Mesenteric fat pad (tissue), 1 donor: ENCODE data around the gene ABCC5. TPM values are rescaled to one million over a fixed set of nuclear protein-coding genes. Genes with fewer than 3 reads are reported as not detected.
"Not testable (repeated sequence)": the region's sequence is repeated elsewhere in the genome, so short reads cannot be mapped to it uniquely, and the experiment has no call there.

Experiments used
- DNase-seq: peaks from one replicate; pipeline ENCODE4 v3.0.0-alpha.2; 2020; ENCODE audit warnings: low spot score
- microRNA-seq: library from miRNA; unstranded; fragments of <30 nt; microRNA quantifications from one replicate; pipeline ENCODE4 v1.2.0, GENCODE V29; 2020; ENCODE audit warnings: borderline number of aligned reads
- total RNA-seq: library from RNA; stranded (reverse); fragmentation: NEBNext Ultra II Directional; extraction: Animal tissue kit (Norgen Biotek cat#: 25700); gene quantifications from one replicate; pipeline ENCODE4 v1.2.1, GENCODE V29; 2021
- donor health status: DM: yes; HTN: yes; CAD: no.

Gene ABCC5
- total RNA-seq, 1 donor from 2014 or later = 24.2 TPM

- no peak for DNase-seq
Observed at GRCh38 chr3:183896184-183896583, 121.5 kb downstream of the ABCC5 start.

GRCh38 chr3:183895774-183896173 lies 121.9 kb downstream of the ABCC5 start:
- DNase-seq = no peak

- no peak for DNase-seq
Observed at GRCh38 chr3:183895296-183895695, 122.4 kb downstream of the ABCC5 start.

- no peak for DNase-seq
Observed at GRCh38 chr3:183892610-183893214, 125.0 kb downstream of the ABCC5 start.

- no peak for DNase-seq
Observed at GRCh38 chr3:183885766-183886165, 131.9 kb downstream of the ABCC5 start.

- peak; percentile 99 for DNase-seq
Observed at GRCh38 chr3:183884427-183885296, 133.0 kb downstream of the ABCC5 start, which contains the start of gene PARL. Gene PARL, minus strand, starts transcription at chr3:183884880. Its CDS starts 34 bp downstream, at chr3:183884846.

- no peak for DNase-seq
Observed at GRCh38 chr3:183884097-183884426, 133.6 kb downstream of the ABCC5 start.

- DNase-seq = no peak
Observed at GRCh38 chr3:183883291-183884096, 134.2 kb downstream of the ABCC5 start.

- DNase-seq = no peak
Observed at GRCh38 chr3:183880121-183880520, 137.6 kb downstream of the ABCC5 start.

- DNase-seq = no peak
Observed at GRCh38 chr3:183879243-183879642, 138.4 kb downstream of the ABCC5 start.

GRCh38 chr3:183878071-183878470 lies 139.6 kb downstream of the ABCC5 start:
- no peak for DNase-seq

GRCh38 chr3:183877227-183877626 lies 140.5 kb downstream of the ABCC5 start:
- DNase-seq = not testable (repeated sequence)

- no peak for DNase-seq
Observed at GRCh38 chr3:183875411-183875810, 142.3 kb downstream of the ABCC5 start.

GRCh38 chr3:183873914-183874313 lies 143.8 kb downstream of the ABCC5 start:
- no peak for DNase-seq

GRCh38 chr3:183871541-183871940 lies 146.1 kb downstream of the ABCC5 start:
- no peak for DNase-seq

GRCh38 chr3:183870563-183870962 lies 147.1 kb downstream of the ABCC5 start:
- no peak for DNase-seq

Small RNA genes within 50 kb of the gene (microRNA-seq; reads per million reads assigned to microRNA genes)
- not detected for gene MIR4448

Other genes with a start within 250 kb of the ABCC5 start
- gene MAP6D1, start 192.3 kb downstream of the ABCC5 start, total RNA-seq = 0.48 TPM
- 62.5 TPM for gene PARL, start 133.0 kb downstream of the ABCC5 start, total RNA-seq
- gene HTR3D, start 13.9 kb upstream of the ABCC5 start, total RNA-seq = not detected
- gene HTR3C, start 35.2 kb upstream of the ABCC5 start, total RNA-seq = not detected
- not detected for gene HTR3E, start 79.2 kb upstream of the ABCC5 start, total RNA-seq
- 38.9 TPM for gene EIF2B5, start 117.5 kb upstream of the ABCC5 start, total RNA-seq
- 68.1 TPM for gene DVL3, start 137.5 kb upstream of the ABCC5 start, total RNA-seq
- 389 TPM for gene AP2M1, start 157.0 kb upstream of the ABCC5 start, total RNA-seq
- 81.1 TPM for gene ABCF3, start 168.3 kb upstream of the ABCC5 start, total RNA-seq
- not detected for gene VWA5B2, start 211.7 kb upstream of the ABCC5 start, total RNA-seq
- gene ALG3, start 231.1 kb upstream of the ABCC5 start, total RNA-seq = 34.1 TPM
- gene EEF1AKMT4, start 231.8 kb upstream of the ABCC5 start, total RNA-seq = 4.0 TPM
- not detected for gene CAMK2N2, start 243.7 kb upstream of the ABCC5 start, total RNA-seq